GM12878 (cell line): ENCODE results near the gene FTO. TPM values are rescaled to one million over a fixed set of nuclear protein-coding genes. Genes with fewer than 3 reads are reported as not detected.

Experiments
- ATAC-seq: fragments of 200-7000 bp; cut with Tn5 transposase; 3 replicates; pipeline ENCODE4 v1.9.1; 2020; ENCODE audit warnings: mild to moderate bottlenecking, moderate library complexity
- BruUV-seq: library from RNA; stranded (reverse); fragments of 400-500 nt; replicated peaks from 2 replicates; lab custom pipeline; 2021; lab: Mats Ljungman, UMichigan
- CTCF ChIA-PET: fragments of 300-600 bp; sonication (Branson Sonifier 250); formaldehyde crosslinking; extraction: SDS; loops from one replicate; lab custom pipeline; 2021; ENCODE audit warnings: inconsistent platforms; lab: Yijun Ruan, JAX
- POLR2A ChIA-PET: fragments of 350-600 bp; formaldehyde crosslinking; extraction: SDS; loops from one replicate; lab custom pipeline; 2021; ENCODE audit warnings: inconsistent platforms; lab: Charles Lee
- RAD21 ChIA-PET: fragments of 300-600 bp; sonication (Branson Sonifier 250); formaldehyde crosslinking; loops from one replicate; lab custom pipeline; 2023; ENCODE audit warnings: antibody characterized with exemption; ENCODE audit not compliant: unreplicated experiment; lab: Charles Lee
- SMC1A ChIA-PET: fragments of 300-600 bp; sonication (Branson Sonifier 250); formaldehyde crosslinking; loops from one replicate; lab custom pipeline; 2023; ENCODE audit not compliant: unreplicated experiment, uncharacterized antibody; lab: Charles Lee
- DNase-seq: peaks from one replicate; pipeline ENCODE4 v3.0.0-alpha.2; 2011; ENCODE audit warnings: low read depth, low spot score
- FAIRE-seq: peaks from 3 replicates; lab custom pipeline; 2011; peaks lifted over from hg19 to GRCh38; lab: Jason Lieb, UNC
- H2AFZ ChIP-seq: 2 replicates; pipeline ENCODE4 v1.6.0; 2011; ENCODE audit warnings: low read depth, low read length, control low read depth; ENCODE audit not compliant: control insufficient read depth
- H3K27ac ChIP-seq: 2 replicates; pipeline ENCODE4 v1.5.1; 2011; ENCODE audit warnings: control low read depth; ENCODE audit not compliant: control insufficient read depth, insufficient read depth
- H3K27me3 ChIP-seq, 2 experiments: replicated peaks in 1 of 2; 2 replicates each; pipeline versions ENCODE4 v1.6.0 to v1.6.1; 2011; ENCODE audit warnings: low read length in 1 of 2; ENCODE audit not compliant: control insufficient read depth in 2 of 2, insufficient read depth in 2 of 2
- H3K36me3 ChIP-seq, 2 experiments: 2 replicates each; pipeline ENCODE4 v1.5.1; 2011; ENCODE audit warnings: low read length in 1 of 2; ENCODE audit not compliant: control insufficient read depth in 2 of 2, insufficient read depth in 2 of 2
- H3K4me1 ChIP-seq: 2 replicates; pipeline ENCODE4 v1.6.1; 2011; ENCODE audit warnings: mild to moderate bottlenecking, low read length, moderate library complexity, mixed read lengths; ENCODE audit not compliant: control insufficient read depth, insufficient read depth
- H3K4me2 ChIP-seq: 2 replicates; pipeline ENCODE4 v1.6.0; 2011; ENCODE audit warnings: control low read depth; ENCODE audit not compliant: control insufficient read depth, insufficient read depth
- H3K4me3 ChIP-seq: fragments of 200-600 bp; sonication (generic); 2 replicates; pipeline ENCODE4 v1.5.1; 2016
- H3K79me2 ChIP-seq: 2 replicates; pipeline ENCODE4 v1.6.0; 2011; ENCODE audit warnings: low read length; ENCODE audit not compliant: control insufficient read depth, insufficient read depth
- H3K9ac ChIP-seq: 2 replicates; pipeline ENCODE4 v1.8.0; 2011; ENCODE audit warnings: low read length, control low read depth, mixed read lengths; ENCODE audit not compliant: control insufficient read depth, insufficient read depth
- H3K9me3 ChIP-seq: replicated peaks from 3 replicates; pipeline ENCODE4 v1.5.1; 2011; ENCODE audit warnings: mild to moderate bottlenecking, low read length; ENCODE audit not compliant: control insufficient read depth, insufficient read depth
- H4K20me1 ChIP-seq: 2 replicates; pipeline ENCODE4 v1.6.0; 2011; ENCODE audit not compliant: control insufficient read depth, insufficient read depth
- CREM ChIP-seq: IDR thresholded peaks from 2 replicates; pipeline ENCODE4 v1.6.1; 2014; ENCODE audit warnings: antibody characterized with exemption, low read depth
- E2F8 ChIP-seq: fragments of 450-650 bp; IDR thresholded peaks from 2 replicates; pipeline ENCODE4 v1.6.1; 2018; ENCODE audit warnings: mild to moderate bottlenecking, low read depth, moderate library complexity; ENCODE audit not compliant: partially characterized antibody
- EGR1 ChIP-seq, 2 experiments: IDR thresholded peaks; 1 replicate in 1 of 2; 2 replicates in 1 of 2; pipeline ENCODE4 v1.6.1; 2011 to 2012; ENCODE audit warnings: low read depth in 2 of 2, low read length in 2 of 2, borderline replicate concordance in 1 of 2, mild to moderate bottlenecking in 1 of 2, moderate library complexity in 1 of 2
- HCFC1 ChIP-seq: fragments of 150-350 bp; IDR thresholded peaks from 2 replicates; pipeline ENCODE4 v1.6.1; 2014; ENCODE audit warnings: low read length
- KDM1A ChIP-seq: fragments of 200-600 bp; sonication (generic); IDR thresholded peaks from 2 replicates; pipeline ENCODE4 v1.6.1; 2016; ENCODE audit warnings: borderline replicate concordance
- LARP7 ChIP-seq: fragments of 450-650 bp; IDR thresholded peaks from 2 replicates; pipeline ENCODE4 v1.6.1; 2017; ENCODE audit warnings: mild to moderate bottlenecking
- MYB ChIP-seq: fragments of 150-350 bp; IDR thresholded peaks from 2 replicates; pipeline ENCODE4 v1.6.1; 2014; ENCODE audit warnings: mild to moderate bottlenecking, low read depth, low read length, borderline replicate concordance
- NFXL1 ChIP-seq: fragments of 450-650 bp; IDR thresholded peaks from 2 replicates; pipeline ENCODE4 v1.6.1; 2017; ENCODE audit warnings: antibody characterized with exemption, mild to moderate bottlenecking, borderline replicate concordance
- NFYA ChIP-seq: IDR thresholded peaks from 2 replicates; pipeline ENCODE4 v1.6.1; 2011; ENCODE audit warnings: low read depth, mild to moderate bottlenecking, low read length, improper control_type of control experiment, borderline replicate concordance
- NR2C2 ChIP-seq: IDR thresholded peaks from 2 replicates; pipeline ENCODE4 v1.6.1; 2011; ENCODE audit warnings: borderline replicate concordance, low read depth; ENCODE audit not compliant: control insufficient read depth, insufficient read length
- NRF1 ChIP-seq: conservative IDR thresholded peaks from 2 replicates; pipeline ENCODE4 v1.6.1; 2011; ENCODE audit warnings: mild to moderate bottlenecking, low read depth, low read length, improper control_type of control experiment
- SIN3A ChIP-seq: IDR thresholded peaks from 2 replicates; pipeline ENCODE4 v1.6.1; 2012; ENCODE audit warnings: low read depth, low read length, improper control_type of control experiment
- STAT1 ChIP-seq: fragments of 450-650 bp; conservative IDR thresholded peaks from 2 replicates; pipeline ENCODE4 v1.6.1; 2014; ENCODE audit warnings: antibody characterized with exemption, mild to moderate bottlenecking
- STAT3 ChIP-seq: IDR thresholded peaks from 2 replicates; pipeline ENCODE4 v1.6.1; 2011; ENCODE audit warnings: low read depth, low read length, improper control_type of control experiment
- TBL1XR1 ChIP-seq: IDR thresholded peaks from 2 replicates; pipeline ENCODE4 v1.6.1; 2012; ENCODE audit warnings: low read depth, low read length, improper control_type of control experiment
- WGBS: methylation state at CpG from one replicate; pipeline ENCODE4 v1.1.6; 2016; ENCODE audit warnings: low lambda C conversion rate; ENCODE audit not compliant: insufficient replicate concordance, insufficient coverage; ENCODE audit errors: missing lambda C conversion rate; 5-methylcytosine and 5-hydroxymethylcytosine counted together
- in situ Hi-C: fragments of 300-500 bp; cut with MboI; formaldehyde crosslinking; loops from 9 replicates; pipeline ENCODE4 v1.14.3; 2018; ENCODE audit warnings: mixed read lengths
- intact Hi-C: fragments of 100-400 bp; cut with micrococcal nuclease; formaldehyde crosslinking; loops from one replicate; pipeline ENCODE4 v1.14.2; 2022; ENCODE audit not compliant: unreplicated experiment
- polyA plus RNA-seq, 11 experiments: library from polyadenylated mRNA; depleted of rRNA in 4 of 11; unstranded in 6 of 11; stranded (reverse) in 5 of 11; fragments of >200 nt; fragmentation: Nextera tagmentation in 4 of 11; fragmentation: Illumina TruSeq in 1 of 11; extraction: Ambion mirVana in 4 of 11; extraction: Trizol in 1 of 11; gene quantifications; 1 replicate in 1 of 11; 2 replicates in 10 of 11; pipeline versions ENCODE4 v1.2.1 to v1.2.3, GENCODE V29; 2011 to 2016; ENCODE audit warnings: inconsistent platforms in 2 of 11, missing spikeins in 2 of 11, low read depth in 1 of 11
- total RNA-seq, 4 experiments: library from RNA; depleted of rRNA in 3 of 4; stranded (reverse); fragments of >200 nt in 3 of 4; fragmentation: Illumina TruSeq in 1 of 4; extraction: Trizol in 1 of 4; gene quantifications; 2 replicates each; pipeline versions ENCODE4 v1.2.1 to v1.2.3, GENCODE V29; 2013 to 2021

FTO gene
- total and polyA plus RNA-seq, 10 of the 15 experiments (the other 5 are each of a cell fraction or from before 2014, with no cell fraction given), result 20.1 to 55.0 (median 47.0) TPM

- in situ Hi-C loops, result no loop called here
- ATAC-seq (no peak), FAIRE-seq (no peak), DNase-seq (no peak)
- Histone ChIP-seq H3K27me3 (no peaks in the 10 kb centered on the region), H3K9me3 (no peaks in the 10 kb centered on the region), H3K79me2 (no peaks in the 10 kb centered on the region), H2AFZ (no peak overlapping the region), H3K36me3 (no peaks in the 10 kb centered on the region; a peak in 1 of 4 replicates), H3K4me1 (no peaks in the 10 kb centered on the region), H3K9ac (no peak overlapping the region), H4K20me1 (no peaks in the 10 kb centered on the region), H3K4me3 (no peak overlapping the region), H3K4me2 (no peak overlapping the region), H3K27ac (no peak overlapping the region)
- ChIA-PET CTCF (interaction anchor here (2.1 kb wide), 1 partner anchor 10 kb away, joined by 5 read pairs; no protein-coding TSS in a partner anchor), RAD21 (no interaction called here), POLR2A (no interaction called here), SMC1A (interaction anchor here (1.9 kb wide), 1 partner anchor 13 kb away, joined by 5 read pairs; no protein-coding TSS in a partner anchor)
- BruUV-seq, result no TSS peak
- TF ChIP-seq NFXL1 (no peak), KDM1A (no peak), SIN3A (no peak), NFYA (no peak), STAT3 (no peak), NR2C2 (no peak), STAT1 (no peak)
- intact Hi-C loops, result no loop called here
- 97% methylated on average over 2 of the region's 2 CpGs for WGBS
Observed at GRCh38 chr16:53936052-53936451, 232.1 kb downstream of the FTO start.

GRCh38 chr16:53936529-53936928, 232.6 kb downstream of the FTO start:
- no peak for DNase-seq
- Histone ChIP-seq H3K9ac (no peak overlapping the region), H3K79me2 (no peaks in the 10 kb centered on the region), H4K20me1 (no peaks in the 10 kb centered on the region), H3K27me3 (no peaks in the 10 kb centered on the region), H3K4me3 (no peak overlapping the region), H3K27ac (no peak overlapping the region), H3K9me3 (no peaks in the 10 kb centered on the region), H2AFZ (no peak overlapping the region), H3K4me1 (no peaks in the 10 kb centered on the region), H3K4me2 (no peak overlapping the region), H3K36me3 (no peaks in the 10 kb centered on the region; a peak in 1 of 4 replicates)
- BruUV-seq, result no TSS peak
- RAD21 ChIA-PET, result no interaction called here
- CTCF ChIA-PET, result interaction anchor here (2.1 kb wide), 1 partner anchor 9 kb away, joined by 5 read pairs; no protein-coding TSS in a partner anchor
- ATAC-seq, result no peak
- POLR2A ChIA-PET, result interaction anchor here (0.6 kb wide), 1 partner anchor 241 kb away, joined by 3 read pairs; no protein-coding TSS in a partner anchor
- in situ Hi-C loops, result no loop called here
- intact Hi-C loops, result no loop called here
- SMC1A ChIA-PET, result interaction anchor here (1.5 to 1.9 kb wide), 2 partner anchors 12 kb away, joined by 4 to 5 read pairs; no protein-coding TSS in a partner anchor
- FAIRE-seq, result no peak
- WGBS, result 98% methylated on average over 5 of the region's 5 CpGs
- TF ChIP-seq MYB (no peak), E2F8 (no peak), LARP7 (no peak), CREM (no peak), EGR1 (IDR thresholded peaks at IDR 0.05; ENCODE audit: borderline replicate concordance in 1 of 2, low read depth in 2 of 2, low read length in 2 of 2) (no peak), TBL1XR1 (no peak), HCFC1 (no peak), NRF1 (no peak)
